Stimulated activated CD4-positive, alpha-beta T cell treated with anti-CD3 and anti-CD28 coated beads, Interleukin-2, amount 100 ng/mL, for 4 hours (primary cell): ENCODE measurements around the gene ATP2C2.
"Not testable (repeated sequence)": the region's sequence is repeated elsewhere in the genome, so short reads cannot be mapped to it uniquely, and the experiment has no call there.

Experiments used
- DNase-seq: peaks from one replicate; pipeline ENCODE4 v3.0.0-alpha.2; 2020; ENCODE audit warnings: low read depth

Gene ATP2C2

GRCh38 chr16:84420556-84420955, 52.2 kb downstream of the ATP2C2 start:
- not testable (repeated sequence) for DNase-seq

- DNase-seq: no peak
Measured at GRCh38 chr16:84421081-84421937, 53.0 kb downstream of the ATP2C2 start.

- DNase-seq: no peak
Measured at GRCh38 chr16:84421938-84422220, 53.5 kb downstream of the ATP2C2 start.

- DNase-seq: no peak
Measured at GRCh38 chr16:84423416-84423837, 55.1 kb downstream of the ATP2C2 start.

GRCh38 chr16:84425696-84426095, 57.4 kb downstream of the ATP2C2 start:
- no peak for DNase-seq

- no peak for DNase-seq
Measured at GRCh38 chr16:84426804-84427203, 58.5 kb downstream of the ATP2C2 start.

GRCh38 chr16:84427553-84427952, 59.2 kb downstream of the ATP2C2 start:
- DNase-seq: no peak

GRCh38 chr16:84430860-84431259, 62.5 kb downstream of the ATP2C2 start:
- no peak for DNase-seq

- no peak for DNase-seq
Measured at GRCh38 chr16:84434800-84435199, 66.5 kb downstream of the ATP2C2 start.

- no peak for DNase-seq
Measured at GRCh38 chr16:84436196-84436595, 67.9 kb downstream of the ATP2C2 start.

- DNase-seq: no peak
Measured at GRCh38 chr16:84438971-84439696, 70.8 kb downstream of the ATP2C2 start.

- no peak for DNase-seq
Measured at GRCh38 chr16:84442416-84443145, 74.2 kb downstream of the ATP2C2 start.

GRCh38 chr16:84443166-84443802, 74.9 kb downstream of the ATP2C2 start:
- no peak for DNase-seq

GRCh38 chr16:84444476-84444875, 76.1 kb downstream of the ATP2C2 start:
- no peak for DNase-seq

GRCh38 chr16:84446084-84446483, 77.7 kb downstream of the ATP2C2 start:
- DNase-seq: no peak

- DNase-seq: no peak
Measured at GRCh38 chr16:84446596-84447392, 78.5 kb downstream of the ATP2C2 start.

- DNase-seq: no peak
Measured at GRCh38 chr16:84448444-84448843, 80.1 kb downstream of the ATP2C2 start.

GRCh38 chr16:84449156-84450140, 81.1 kb downstream of the ATP2C2 start:
- no peak for DNase-seq

GRCh38 chr16:84450176-84450865, 82.0 kb downstream of the ATP2C2 start:
- no peak for DNase-seq
